Measurements from ENCODE around the gene CRLF2. TPM values are rescaled to one million over a fixed set of nuclear protein-coding genes. Genes with fewer than 3 reads are reported as not detected.
A peak's percentile ranks its signal among the peaks of the same experiment; 100 is the strongest.

Gene CRLF2
- polyA plus RNA-seq, 3 donors, result 0.11 to 0.17 TPM; not detected in 1

GRCh38 chrX:1249101-1249887 lies 36.8 kb upstream of the CRLF2 start:
- TF ChIP-seq, protein P1, sequence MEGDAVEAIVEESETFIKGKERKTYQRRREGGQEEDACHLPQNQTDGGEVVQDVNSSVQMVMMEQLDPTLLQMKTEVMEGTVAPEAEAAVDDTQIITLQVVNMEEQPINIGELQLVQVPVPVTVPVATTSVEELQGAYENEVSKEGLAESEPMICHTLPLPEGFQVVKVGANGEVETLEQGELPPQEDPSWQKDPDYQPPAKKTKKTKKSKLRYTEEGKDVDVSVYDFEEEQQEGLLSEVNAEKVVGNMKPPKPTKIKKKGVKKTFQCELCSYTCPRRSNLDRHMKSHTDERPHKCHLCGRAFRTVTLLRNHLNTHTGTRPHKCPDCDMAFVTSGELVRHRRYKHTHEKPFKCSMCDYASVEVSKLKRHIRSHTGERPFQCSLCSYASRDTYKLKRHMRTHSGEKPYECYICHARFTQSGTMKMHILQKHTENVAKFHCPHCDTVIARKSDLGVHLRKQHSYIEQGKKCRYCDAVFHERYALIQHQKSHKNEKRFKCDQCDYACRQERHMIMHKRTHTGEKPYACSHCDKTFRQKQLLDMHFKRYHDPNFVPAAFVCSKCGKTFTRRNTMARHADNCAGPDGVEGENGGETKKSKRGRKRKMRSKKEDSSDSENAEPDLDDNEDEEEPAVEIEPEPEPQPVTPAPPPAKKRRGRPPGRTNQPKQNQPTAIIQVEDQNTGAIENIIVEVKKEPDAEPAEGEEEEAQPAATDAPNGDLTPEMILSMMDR (IDR thresholded peaks at IDR 0.05), result no peak
- peaks cover 0 to 3% of the 10 kb centered on the region in 2 donors for H3K27me3 ChIP-seq (ENCODE audit: control insufficient read depth in 2 of 2, insufficient read depth in 2 of 2, low read length in 2 of 2)
- no peaks in the 10 kb centered on the region for H3K79me2 ChIP-seq (ENCODE audit: insufficient read depth, low read length)
- peak; percentile 85 to 93 (median 90) for DNase-seq
- peaks cover 48% of the 10 kb centered on the region for H3K4me1 Mint-ChIP-seq
- 0% methylated on average over 16 of the region's 22 CpGs for WGBS (ENCODE audit: insufficient coverage)
- peaks cover 2 to 15% (median 5%) of the 10 kb centered on the region in 3 donors for H3K27me3 Mint-ChIP-seq (ENCODE audit: low read depth in 3 of 3)
- peaks cover 0 to 2% of the 10 kb centered on the region in 2 donors for H3K36me3 Mint-ChIP-seq
- H3K9me3 ChIP-seq (replicated peaks in 1 of 2; ENCODE audit: control insufficient read depth in 1 of 2, insufficient read depth in 1 of 2, low read length in 2 of 2), result no peaks in the 10 kb centered on the region
- intact Hi-C loops (cut with micrococcal nuclease), result loop anchor here (5.0 to 10.0 kb wide), 6 partner anchors 33 to 146 kb away; partner anchors contain the start of gene SLC25A6 (in 1 of the 2)
- H2AFZ ChIP-seq (ENCODE audit: insufficient read depth, low read depth, low read length, poor library complexity, severe bottlenecking), result peak overlapping the region; percentile 52
- no peaks in the 10 kb centered on the region for H3K36me3 ChIP-seq (replicated peaks in 1 of 2; ENCODE audit: control insufficient read depth in 1 of 2, insufficient read depth in 2 of 2, low read length in 2 of 2)
- peak overlapping the region; percentile 70 to 71 for H3K4me3 Mint-ChIP-seq
- H3K4me1 ChIP-seq (ENCODE audit: control insufficient read depth in 1 of 2, insufficient read depth in 2 of 2, low read length in 2 of 2), result peaks cover 40 to 50% of the 10 kb centered on the region in 2 donors
- peaks cover 0 to 11% (median 2%) of the 10 kb centered on the region in 7 donors for H3K9me3 Mint-ChIP-seq
- peak overlapping the region; percentile 6 to 74 (median 33) for H3K4me3 ChIP-seq (replicated peaks in 1 of 3; ENCODE audit: low read depth in 2 of 3, low read length in 3 of 3)
- H3K4me2 ChIP-seq (replicated peaks; ENCODE audit: extremely low read depth, low read length, poor library complexity, severe bottlenecking), result peak overlapping the region; percentile 86
- H3K27ac ChIP-seq (ENCODE audit: low read depth in 1 of 2, low read length in 2 of 2), result peak overlapping the region; percentile 91 to 95
- peak overlapping the region; percentile 71 for H3K9ac ChIP-seq (ENCODE audit: insufficient read depth, low read length, poor library complexity, severe bottlenecking)
- H4K20me1 ChIP-seq (ENCODE audit: insufficient read depth, low read length), result no peaks in the 10 kb centered on the region
- peak overlapping the region; percentile 91 to 97 (median 95) for H3K27ac Mint-ChIP-seq

- Histone ChIP-seq H4K20me1 (ENCODE audit: insufficient read depth, low read length) (no peaks in the 10 kb centered on the region), H3K9me3 (replicated peaks in 1 of 2; ENCODE audit: control insufficient read depth in 1 of 2, insufficient read depth in 1 of 2, low read length in 2 of 2) (no peaks in the 10 kb centered on the region), H3K79me2 (ENCODE audit: insufficient read depth, low read length) (no peaks in the 10 kb centered on the region), H3K9ac (ENCODE audit: insufficient read depth, low read length, poor library complexity, severe bottlenecking) (peak overlapping the region; percentile 71), H2AFZ (ENCODE audit: insufficient read depth, low read depth, low read length, poor library complexity, severe bottlenecking) (peak overlapping the region; percentile 52), H3K4me1 (ENCODE audit: control insufficient read depth in 1 of 2, insufficient read depth in 2 of 2, low read length in 2 of 2) (peaks cover 40 to 49% of the 10 kb centered on the region in 2 donors), H3K4me2 (replicated peaks; ENCODE audit: extremely low read depth, low read length, poor library complexity, severe bottlenecking) (peak overlapping the region; percentile 86), H3K4me3 (replicated peaks in 1 of 3; ENCODE audit: low read depth in 2 of 3, low read length in 3 of 3) (peak overlapping the region; percentile 6 to 74 (median 33)), H3K27ac (ENCODE audit: low read depth in 1 of 2, low read length in 2 of 2) (peak overlapping the region; percentile 91 to 95), H3K36me3 (replicated peaks in 1 of 2; ENCODE audit: control insufficient read depth in 1 of 2, insufficient read depth in 2 of 2, low read length in 2 of 2) (no peaks in the 10 kb centered on the region), H3K27me3 (ENCODE audit: control insufficient read depth in 2 of 2, insufficient read depth in 2 of 2, low read length in 2 of 2) (peaks cover 0 to 3% of the 10 kb centered on the region in 2 donors)
- peak overlapping the region; percentile 70 to 74 for H3K4me3 Mint-ChIP-seq
- H3K27me3 Mint-ChIP-seq (ENCODE audit: low read depth in 3 of 3), result peaks cover 3 to 23% (median 13%) of the 10 kb centered on the region in 3 donors
- H3K36me3 Mint-ChIP-seq, result no peaks in the 10 kb centered on the region
- peak overlapping the region; percentile 91 to 97 (median 95) for H3K27ac Mint-ChIP-seq
- DNase-seq, result peak; percentile 71 to 88 (median 74)
- H3K9me3 Mint-ChIP-seq, result peaks cover 0 to 6% (median under 1%) of the 10 kb centered on the region in 7 donors
- 2% methylated on average over 26 of the region's 34 CpGs for WGBS (ENCODE audit: insufficient coverage)
- intact Hi-C loops (cut with micrococcal nuclease), result loop anchor here (5.0 to 10.0 kb wide), 6 partner anchors 34 to 146 kb away; partner anchors contain the start of gene SLC25A6 (in 1 of the 2)
- TF ChIP-seq, protein P1 (IDR thresholded peaks at IDR 0.05), result no peak
- H3K4me1 Mint-ChIP-seq, result peaks cover 52% of the 10 kb centered on the region
Observed at GRCh38 chrX:1248331-1249061, 36.0 kb upstream of the CRLF2 start.
